Cardiac atrium fibroblast (primary cell): Measurements from ENCODE around the gene ADAD1. TPM values are rescaled to one million over a fixed set of nuclear protein-coding genes. Genes with fewer than 3 reads are reported as not detected.

Experiments
- total RNA-seq: library from RNA; depleted of rRNA; stranded (reverse); fragments of >200 nt; gene quantifications from 2 replicates; pipeline ENCODE4 v1.2.3, GENCODE V29; 2015

ADAD1 gene
- not detected in 2 replicates for total RNA-seq

GRCh38 chr4:122378711-122379110, at the start of gene ADAD1:
Gene ADAD1, plus strand, starts transcription at chr4:122379011. Its CDS starts 1,059 bp downstream, at chr4:122380070.

GRCh38 chr4:122456231-122457116, 77.7 kb downstream of the ADAD1 start, which contains the start of gene IL2:
Gene IL2, minus strand, starts transcription at chr4:122456725. Its CDS starts 285 bp downstream, at chr4:122456440.

Other genes starting within 250 kb of the ADAD1 start
- 27.1 and 38.7 TPM in 2 replicates for gene BLTP1, start 226.7 kb upstream of the ADAD1 start, total RNA-seq
- not detected in 2 replicates for gene IL2, start 77.7 kb downstream of the ADAD1 start, total RNA-seq
- gene IL21, start 242.1 kb downstream of the ADAD1 start, total RNA-seq, result not detected in 2 replicates